ENCODE measurements around the gene RNF157. TPM values are rescaled to one million over a fixed set of nuclear protein-coding genes. Genes with fewer than 3 reads are reported as not detected.

RNF157 gene
- total and polyA plus RNA-seq, 4 donors = 0.36 to 3.8 (median 1.8) TPM

DNA sequence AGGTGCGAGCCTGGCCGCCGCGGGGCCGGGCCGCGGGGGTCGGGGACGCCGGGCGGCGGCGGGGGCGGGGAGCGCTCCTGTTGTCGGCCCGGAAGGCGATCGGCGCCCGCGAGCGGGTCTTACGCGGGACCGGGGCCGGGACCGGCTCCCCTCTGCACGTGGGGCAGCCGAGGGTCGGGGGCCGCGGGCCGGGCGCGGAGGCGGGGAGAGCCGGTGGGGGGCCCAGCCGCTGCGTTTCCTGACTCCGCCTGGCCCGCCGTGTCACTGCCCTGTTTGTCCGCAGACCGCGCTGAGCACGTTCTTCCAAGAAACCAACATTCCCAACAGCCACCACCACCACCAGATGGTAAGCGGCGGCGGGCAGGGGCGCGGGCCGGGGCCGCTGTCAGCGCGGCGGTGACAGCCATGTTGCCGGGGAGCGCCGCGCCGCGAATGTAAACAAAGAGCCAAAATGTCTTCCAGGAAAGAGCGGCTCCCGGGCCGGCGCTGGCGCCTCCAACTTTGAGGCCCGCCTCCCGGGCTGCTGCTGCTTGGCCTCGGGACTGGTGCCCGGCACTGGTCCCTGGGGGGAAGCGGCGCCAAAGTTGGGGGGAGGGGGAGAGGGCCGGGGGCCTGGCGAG is 25.4 kb upstream of the RNF157 start:
- 0 to 1% methylated on average over 40 to 76 of the region's 76 CpGs for WGBS, 2 donors
- H3K27me3 ChIP-seq (ENCODE audit: control insufficient read depth in 1 of 2, insufficient read depth in 2 of 2, low read length in 1 of 2) = no peaks in the 10 kb centered on the region
- peak; percentile 42 for ATAC-seq (ENCODE audit: low FRiP score)
- H3K9me3 ChIP-seq (ENCODE audit: control insufficient read depth, low read length) = no peaks in the 10 kb centered on the region
- no peaks in the 10 kb centered on the region for H3K36me3 ChIP-seq (ENCODE audit: control insufficient read depth in 1 of 2, insufficient read depth in 2 of 2, low read length in 1 of 2)
- peak; percentile 79 to 90 for DNase-seq
- intact Hi-C loops (cut with DNase I) = no loop called here
- peak overlapping the region; percentile 97 to 98 for H3K4me3 ChIP-seq (ENCODE audit: low read length in 2 of 2)
- H3K4me1 ChIP-seq (ENCODE audit: control insufficient read depth in 1 of 2, insufficient read depth in 2 of 2, low read length in 2 of 2) = no peaks in the 10 kb centered on the region
- peak overlapping the region; percentile 47 to 89 for H3K27ac ChIP-seq (ENCODE audit: low read depth in 1 of 2, low read length in 2 of 2)

- peak; percentile 98 for ATAC-seq (ENCODE audit: low FRiP score)
These were observed 24.7 kb upstream of the RNF157 start, which contains the start of gene UBALD2 for GRCh38 chr17:76264755-76265623. TSS of gene UBALD2 (plus strand) at chr17:76265348. CDS start at chr17:76265506, 158 bp downstream.

DNA sequence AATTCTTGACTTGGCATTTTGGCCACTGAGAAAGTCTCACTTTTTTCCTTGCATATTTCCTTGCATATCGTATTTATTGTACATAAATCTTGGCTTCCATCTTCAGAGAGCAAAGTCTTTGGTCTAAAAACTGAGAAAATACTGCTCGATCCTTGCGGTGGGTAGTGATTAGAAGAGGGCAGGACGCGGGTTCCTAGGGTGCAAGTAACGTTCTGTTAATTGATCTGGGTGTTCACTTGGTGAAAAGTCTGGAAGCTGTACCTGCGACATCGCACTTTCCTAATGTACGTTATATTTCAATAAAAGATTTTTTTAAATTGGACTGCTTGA is 24.1 kb upstream of the RNF157 start:
- peak overlapping the region in 1 of 2 donors; percentile 76 for H3K27ac ChIP-seq (ENCODE audit: low read depth in 1 of 2, low read length in 2 of 2)
- intact Hi-C loops (cut with DNase I) = no loop called here
- H3K4me1 ChIP-seq (ENCODE audit: control insufficient read depth in 1 of 2, insufficient read depth in 2 of 2, low read length in 2 of 2) = no peaks in the 10 kb centered on the region
- no peak overlapping the region for H3K4me3 ChIP-seq (ENCODE audit: low read length in 2 of 2)
- DNase-seq = no peak
- ATAC-seq (ENCODE audit: low FRiP score) = no peak
- no peaks in the 10 kb centered on the region for H3K36me3 ChIP-seq (ENCODE audit: control insufficient read depth in 1 of 2, insufficient read depth in 2 of 2, low read length in 1 of 2)
- WGBS, 2 donors = 18 to 23% methylated on average over 9 of the region's 9 CpGs
- H3K27me3 ChIP-seq (ENCODE audit: control insufficient read depth in 1 of 2, insufficient read depth in 2 of 2, low read length in 1 of 2) = no peaks in the 10 kb centered on the region
- H3K9me3 ChIP-seq (ENCODE audit: control insufficient read depth, low read length) = no peaks in the 10 kb centered on the region

More at GRCh38 chr17:76264755-76265623, 24.7 kb upstream of the RNF157 start, which contains the start of gene UBALD2:
- H3K4me3 ChIP-seq (ENCODE audit: low read length in 2 of 2) = peak within 1 kb of the TSS; percentile 97 to 98
- DNase-seq = peak; percentile 100
- intact Hi-C loops (cut with DNase I) = no loop called here
- no peaks in the 10 kb centered on the region for H3K9me3 ChIP-seq (ENCODE audit: control insufficient read depth, low read length)
- H3K36me3 ChIP-seq (ENCODE audit: control insufficient read depth in 1 of 2, insufficient read depth in 2 of 2, low read length in 1 of 2) = no peaks in the 10 kb centered on the region
- peak within 1 kb of the TSS; percentile 47 to 89 for H3K27ac ChIP-seq (ENCODE audit: low read depth in 1 of 2, low read length in 2 of 2)
- H3K27me3 ChIP-seq (ENCODE audit: control insufficient read depth in 1 of 2, insufficient read depth in 2 of 2, low read length in 1 of 2) = no peaks in the 10 kb centered on the region
- no peaks in the 10 kb centered on the region for H3K4me1 ChIP-seq (ENCODE audit: control insufficient read depth in 1 of 2, insufficient read depth in 2 of 2, low read length in 2 of 2)
- WGBS, 2 donors = 0% methylated on average over 46 to 94 of the region's 94 CpGs

DNA sequence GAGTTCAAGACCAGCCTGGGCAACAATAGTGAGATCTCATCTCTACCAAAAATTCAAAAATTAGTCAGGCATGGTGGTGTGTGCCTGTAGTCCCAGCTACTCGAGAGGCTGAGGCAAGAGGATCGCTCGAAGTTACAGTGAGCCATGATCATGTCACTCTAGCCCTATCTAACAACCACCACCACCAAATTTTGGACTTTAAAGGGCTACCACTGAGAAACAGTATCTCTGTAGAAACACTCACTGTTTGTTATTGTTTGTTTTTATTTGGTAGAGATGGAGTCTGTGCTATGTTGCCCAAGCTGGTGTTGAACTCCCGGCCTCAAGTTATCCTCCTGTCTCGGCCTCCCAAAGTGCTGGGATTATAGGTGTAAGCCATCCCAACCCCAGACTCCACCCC is 23.6 kb upstream of the RNF157 start:
- intact Hi-C loops (cut with DNase I) = no loop called here
- no peaks in the 10 kb centered on the region for H3K27me3 ChIP-seq (ENCODE audit: control insufficient read depth in 1 of 2, insufficient read depth in 2 of 2, low read length in 1 of 2)
- no peak overlapping the region for H3K4me3 ChIP-seq (ENCODE audit: low read length in 2 of 2)
- WGBS, 2 donors = 90 to 92% methylated on average over 5 of the region's 5 CpGs
- H3K36me3 ChIP-seq (ENCODE audit: control insufficient read depth in 1 of 2, insufficient read depth in 2 of 2, low read length in 1 of 2) = no peaks in the 10 kb centered on the region
- H3K4me1 ChIP-seq (ENCODE audit: control insufficient read depth in 1 of 2, insufficient read depth in 2 of 2, low read length in 2 of 2) = no peaks in the 10 kb centered on the region
- H3K27ac ChIP-seq (ENCODE audit: low read depth in 1 of 2, low read length in 2 of 2) = no peak overlapping the region
- ATAC-seq (ENCODE audit: low FRiP score) (no peak), DNase-seq (no peak)
- H3K9me3 ChIP-seq (ENCODE audit: control insufficient read depth, low read length) = no peaks in the 10 kb centered on the region

DNA sequence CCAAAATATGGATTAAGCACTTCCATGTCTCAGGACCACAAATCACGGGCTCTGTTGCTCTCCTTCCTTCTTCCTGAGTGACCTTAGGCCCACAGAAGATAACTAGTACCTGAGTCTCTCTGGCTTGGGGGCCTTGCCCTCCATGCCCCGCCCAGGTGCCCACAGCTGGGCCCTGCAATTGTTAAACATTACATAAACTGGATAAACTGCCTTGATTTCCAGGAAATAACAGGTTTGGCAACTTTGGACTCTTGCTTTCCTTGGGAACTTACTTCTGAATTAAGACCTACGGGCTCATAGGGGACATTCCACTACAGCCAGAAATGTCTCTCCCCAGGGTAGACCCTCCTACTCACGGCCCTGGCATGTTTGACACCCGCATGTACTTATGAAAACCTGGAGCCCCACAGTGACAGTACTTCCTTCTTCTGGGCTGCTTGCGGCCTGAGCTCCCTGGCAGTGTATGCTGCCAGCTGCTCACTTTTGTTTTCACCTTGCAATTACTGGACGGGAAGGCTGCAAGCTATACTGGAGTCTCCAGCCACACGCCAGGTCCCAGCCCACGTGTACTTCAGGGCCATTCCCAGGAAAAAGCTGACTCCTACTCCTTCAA is 22.5 kb upstream of the RNF157 start:
- Histone ChIP-seq H3K27me3 (ENCODE audit: control insufficient read depth in 1 of 2, insufficient read depth in 2 of 2, low read length in 1 of 2) (no peaks in the 10 kb centered on the region), H3K9me3 (ENCODE audit: control insufficient read depth, low read length) (no peaks in the 10 kb centered on the region), H3K4me3 (ENCODE audit: low read length in 2 of 2) (no peak overlapping the region), H3K36me3 (ENCODE audit: control insufficient read depth in 1 of 2, insufficient read depth in 2 of 2, low read length in 1 of 2) (no peaks in the 10 kb centered on the region), H3K4me1 (ENCODE audit: control insufficient read depth in 1 of 2, insufficient read depth in 2 of 2, low read length in 2 of 2) (no peaks in the 10 kb centered on the region), H3K27ac (ENCODE audit: low read depth in 1 of 2, low read length in 2 of 2) (no peak overlapping the region)
- no peak for DNase-seq
- intact Hi-C loops (cut with DNase I) = no loop called here
- ATAC-seq (ENCODE audit: low FRiP score) = no peak
- 79 to 84% methylated on average over 9 of the region's 9 CpGs for WGBS, 2 donors

DNA sequence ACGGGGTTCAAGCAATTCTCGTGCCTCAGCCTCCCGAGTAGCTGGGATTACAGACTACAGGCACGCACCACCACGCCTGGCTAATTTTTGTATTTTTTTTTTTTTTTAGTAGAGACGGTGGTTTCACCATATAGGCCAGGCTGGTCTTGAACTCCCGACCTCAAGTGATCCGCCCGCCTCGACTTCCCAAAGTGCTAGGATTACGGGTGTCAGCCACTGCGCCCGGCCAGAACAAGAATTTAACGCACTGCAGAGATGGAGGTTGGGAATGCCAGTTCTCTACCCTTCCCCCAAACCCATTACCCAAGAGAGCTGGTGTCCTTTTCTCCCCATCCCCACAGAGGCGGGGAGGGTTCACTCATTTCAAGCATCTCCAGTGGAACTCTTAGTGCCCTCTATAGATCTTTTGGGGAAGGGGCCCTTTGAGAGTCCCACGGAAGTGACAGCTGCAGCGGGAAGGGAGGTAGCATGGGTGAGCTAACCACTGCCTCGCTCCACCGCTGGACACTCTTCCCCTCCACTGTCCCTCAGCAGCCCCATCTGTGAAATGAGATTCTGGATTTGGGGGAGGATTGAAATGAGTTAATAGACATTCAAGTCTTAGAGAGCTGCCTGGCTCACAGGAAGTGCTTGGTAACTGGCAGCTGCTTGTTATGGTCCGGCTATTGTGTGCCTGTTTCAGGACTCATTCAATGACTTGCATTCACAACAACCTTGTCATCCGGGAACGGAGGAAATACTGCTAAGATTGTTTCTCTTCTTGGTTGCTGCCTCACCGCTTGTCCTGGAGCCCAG is 21.3 kb upstream of the RNF157 start:
- Histone ChIP-seq H3K9me3 (ENCODE audit: control insufficient read depth, low read length) (no peaks in the 10 kb centered on the region), H3K27me3 (ENCODE audit: control insufficient read depth in 1 of 2, insufficient read depth in 2 of 2, low read length in 1 of 2) (no peaks in the 10 kb centered on the region), H3K4me3 (ENCODE audit: low read length in 2 of 2) (no peak overlapping the region), H3K27ac (ENCODE audit: low read depth in 1 of 2, low read length in 2 of 2) (no peak overlapping the region), H3K36me3 (ENCODE audit: control insufficient read depth in 1 of 2, insufficient read depth in 2 of 2, low read length in 1 of 2) (no peaks in the 10 kb centered on the region), H3K4me1 (ENCODE audit: control insufficient read depth in 1 of 2, insufficient read depth in 2 of 2, low read length in 2 of 2) (no peaks in the 10 kb centered on the region)
- ATAC-seq (ENCODE audit: low FRiP score) (no peak), DNase-seq (no peak)
- intact Hi-C loops (cut with DNase I) = no loop called here
- 88 to 90% methylated on average over 22 to 23 of the region's 23 CpGs for WGBS, 2 donors

GRCh38 chr17:76260669-76261068 is 20.4 kb upstream of the RNF157 start:
- ATAC-seq (ENCODE audit: low FRiP score) (no peak), DNase-seq (no peak)
- intact Hi-C loops (cut with DNase I) = no loop called here
- Histone ChIP-seq H3K27ac (ENCODE audit: low read depth in 1 of 2, low read length in 2 of 2) (no peak overlapping the region), H3K27me3 (ENCODE audit: control insufficient read depth in 1 of 2, insufficient read depth in 2 of 2, low read length in 1 of 2) (no peaks in the 10 kb centered on the region), H3K9me3 (ENCODE audit: control insufficient read depth, low read length) (no peaks in the 10 kb centered on the region), H3K36me3 (ENCODE audit: control insufficient read depth in 1 of 2, insufficient read depth in 2 of 2, low read length in 1 of 2) (no peaks in the 10 kb centered on the region), H3K4me1 (ENCODE audit: control insufficient read depth in 1 of 2, insufficient read depth in 2 of 2, low read length in 2 of 2) (no peaks in the 10 kb centered on the region), H3K4me3 (ENCODE audit: low read length in 2 of 2) (no peak overlapping the region)
- WGBS, 2 donors = 54 to 65% methylated on average over 5 of the region's 5 CpGs

DNA sequence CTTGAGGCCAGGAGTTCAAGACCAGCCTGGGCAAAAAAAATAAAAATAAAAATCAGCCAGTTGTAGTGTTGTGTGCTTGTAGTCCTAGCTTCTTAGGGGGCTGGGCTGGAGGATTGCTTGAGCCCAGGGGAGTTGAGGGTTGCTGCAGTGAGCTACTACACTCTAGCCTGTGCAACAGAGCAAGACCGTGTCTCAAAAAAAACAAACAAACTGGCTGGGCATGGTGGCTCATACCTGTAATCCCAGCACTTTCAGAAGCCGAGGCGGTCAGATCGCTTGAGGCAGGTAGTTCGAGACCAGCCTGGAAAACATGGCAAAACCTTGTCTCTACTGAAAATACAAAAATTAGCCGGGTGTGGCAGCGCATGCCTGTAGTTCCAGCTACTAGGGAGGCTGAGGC is 19.9 kb upstream of the RNF157 start:
- Histone ChIP-seq H3K27ac (ENCODE audit: low read depth in 1 of 2, low read length in 2 of 2) (no peak overlapping the region), H3K4me3 (ENCODE audit: low read length in 2 of 2) (no peak overlapping the region), H3K36me3 (ENCODE audit: control insufficient read depth in 1 of 2, insufficient read depth in 2 of 2, low read length in 1 of 2) (no peaks in the 10 kb centered on the region), H3K9me3 (ENCODE audit: control insufficient read depth, low read length) (no peaks in the 10 kb centered on the region), H3K27me3 (ENCODE audit: control insufficient read depth in 1 of 2, insufficient read depth in 2 of 2, low read length in 1 of 2) (no peaks in the 10 kb centered on the region), H3K4me1 (ENCODE audit: control insufficient read depth in 1 of 2, insufficient read depth in 2 of 2, low read length in 2 of 2) (no peaks in the 10 kb centered on the region)
- DNase-seq (no peak), ATAC-seq (ENCODE audit: low FRiP score) (no peak)
- intact Hi-C loops (cut with DNase I) = no loop called here
- 87 to 92% methylated on average over 7 of the region's 7 CpGs for WGBS, 2 donors

Data from aorta (tissue), 5 donors.